K562 (cell line): Measurements from ENCODE around the gene BIRC5. TPM values are rescaled to one million over a fixed set of nuclear protein-coding genes. Genes with fewer than 3 reads are reported as not detected.

Experiments used
- E2F4 ChIP-seq: sonication (generic); formaldehyde crosslinking; IDR thresholded peaks from 2 replicates; pipeline ENCODE4 v1.8.0; 2022; ENCODE audit warnings: mild to moderate bottlenecking, low read depth, missing genetic modification reagents
- E2F6 ChIP-seq, 2 experiments: IDR thresholded peaks; 2 replicates each; pipeline ENCODE4 v1.6.1; 2011; ENCODE audit warnings: borderline replicate concordance in 1 of 2, control low read depth in 1 of 2, low read depth in 1 of 2, low read length in 1 of 2, mild to moderate bottlenecking in 1 of 2, mixed read lengths in 1 of 2, moderate library complexity in 1 of 2; ENCODE audit not compliant: insufficient read depth in 1 of 2, insufficient read length in 1 of 2, poor library complexity in 1 of 2, severe bottlenecking in 1 of 2; ENCODE audit errors: extremely low read depth in 1 of 2
- ERF ChIP-seq: fragments of 450-650 bp; formaldehyde crosslinking; IDR thresholded peaks from 2 replicates; pipeline ENCODE4 v1.4.0; 2020; ENCODE audit warnings: mild to moderate bottlenecking, mixed read lengths
- FOXP4 ChIP-seq: sonication (generic); formaldehyde crosslinking; IDR thresholded peaks from 2 replicates; pipeline ENCODE4 v1.8.0; 2022; ENCODE audit warnings: mild to moderate bottlenecking, missing genetic modification reagents, borderline replicate concordance
- GTF2B ChIP-seq: IDR thresholded peaks from 2 replicates; pipeline ENCODE4 v1.6.1; 2011; ENCODE audit not compliant: insufficient read length; ENCODE audit errors: extremely low read depth
- MAFF ChIP-seq: IDR thresholded peaks from 2 replicates; pipeline ENCODE4 v1.6.1; 2012; ENCODE audit warnings: low read length, improper control_type of control experiment
- MEF2D ChIP-seq: conservative IDR thresholded peaks from 2 replicates; pipeline ENCODE4 v1.6.1; 2016; ENCODE audit warnings: low read depth, missing genetic modification characterization, missing compliant biosample characterization
- MTA1 ChIP-seq: fragments of 450-650 bp; IDR thresholded peaks from 2 replicates; pipeline ENCODE4 v1.6.1; 2017; ENCODE audit warnings: borderline replicate concordance
- MXI1 ChIP-seq: IDR thresholded peaks from 2 replicates; pipeline ENCODE4 v1.6.1; 2011; ENCODE audit warnings: low read depth, mild to moderate bottlenecking, improper control_type of control experiment, low read length
- RBM39 ChIP-seq: fragments of 200-400 bp; formaldehyde crosslinking; optimal IDR thresholded peaks from 2 replicates; pipeline ENCODE3; 2018; ENCODE audit warnings: low read depth, low read length
- RFX5 ChIP-seq: IDR thresholded peaks from 2 replicates; pipeline ENCODE4 v1.6.1; 2011; ENCODE audit warnings: low read depth, mild to moderate bottlenecking, improper control_type of control experiment, low read length
- ZNF311 ChIP-seq: fragments of 250-450 bp; sonication (Bioruptor Pico); IDR thresholded peaks from 2 replicates; pipeline ENCODE4 v1.4.0; 2020; ENCODE audit warnings: mild to moderate bottlenecking, moderate library complexity
- ZNF707 ChIP-seq: fragments of 250-450 bp; sonication (Bioruptor Pico); conservative IDR thresholded peaks from 2 replicates; pipeline ENCODE4 v1.8.0; 2022; ENCODE audit warnings: inconsistent platforms, mild to moderate bottlenecking, moderate library complexity
- ZZZ3 ChIP-seq: fragments of 450-650 bp; IDR thresholded peaks from 2 replicates; pipeline ENCODE4 v1.6.1; 2016; ENCODE audit warnings: antibody characterized with exemption, mild to moderate bottlenecking, moderate library complexity
- polyA plus RNA-seq, 8 experiments: library from polyadenylated mRNA; depleted of rRNA in 4 of 8; stranded (reverse) in 5 of 8; unstranded in 3 of 8; fragments of >200 nt; fragmentation: Nextera tagmentation in 2 of 8; fragmentation: Illumina TruSeq in 1 of 8; extraction: Ambion mirVana in 2 of 8; extraction: Trizol in 1 of 8; gene quantifications; 2 replicates each; pipeline versions ENCODE4 v1.2.1 to v1.2.3, GENCODE V29; 2011 to 2014; ENCODE audit warnings: inconsistent platforms in 1 of 8, missing spikeins in 1 of 8
- total RNA-seq, 7 experiments: library from RNA; depleted of rRNA in 6 of 7; stranded (reverse); fragments of >200 nt in 6 of 7; fragmentation: Illumina TruSeq in 2 of 7; extraction: Trizol in 2 of 7; gene quantifications; 2 replicates each; pipeline versions ENCODE4 v1.2.1 to v1.2.3, GENCODE V29; 2011 to 2021; ENCODE audit warnings: low replicate concordance in 1 of 7
- TF ChIP-seq, protein P1 (sequence below), 3 experiments: fragments of 200-800 bp in 1 of 3; sonication (Bioruptor generic) in 1 of 3; sonication (generic) in 1 of 3; formaldehyde crosslinking in 1 of 3; IDR thresholded peaks; 2 replicates each; pipeline versions ENCODE4 v1.6.1 to v1.8.0; 2016 to 2022; ENCODE audit warnings: mild to moderate bottlenecking in 2 of 3, missing compliant biosample characterization in 2 of 3, missing genetic modification characterization in 2 of 3, missing genetic modification reagents in 1 of 3
- TF ChIP-seq, protein P2 (sequence below): fragments of 250-450 bp; sonication (Bioruptor Pico); IDR thresholded peaks from 2 replicates; pipeline ENCODE4 v1.5.0; 2021; ENCODE audit warnings: mild to moderate bottlenecking, moderate library complexity

Gene BIRC5
- total and polyA plus RNA-seq, 9 of the 15 experiments (the other 6 are each of a cell fraction or from before 2014, with no cell fraction given), result 64.4 to 140 (median 101) TPM

GRCh38 chr17:78263063-78263735 is 49.1 kb downstream of the BIRC5 start (continued):
- TF ChIP-seq E2F4 (CRISPR knock-in tag) (no peak), MAFF (no peak), FOXP4 (no peak), ZNF311 (CRISPR knock-in tag) (peak; percentile 12), GTF2B (no peak), ZNF707 (CRISPR knock-in tag) (no peak), MXI1 (no peak), RBM39 (no peak), ERF (CRISPR knock-in tag) (peak; percentile 31; the same call in 1 of the 2 replicates), E2F6 (IDR thresholded peaks at IDR 0.05; ENCODE audit: borderline replicate concordance in 1 of 2, extremely low read depth in 1 of 2, insufficient read depth in 1 of 2, insufficient read length in 1 of 2, low read depth in 1 of 2, low read length in 1 of 2, poor library complexity in 1 of 2, severe bottlenecking in 1 of 2) (peak; percentile 45 to 64), MTA1 (peak; percentile 78; the same call in 1 of the 2 replicates), ZZZ3 (no peak), RFX5 (no peak), MEF2D (tag) (peak; percentile 54; the same call in 1 of the 2 replicates)
- TF ChIP-seq, protein P1, sequence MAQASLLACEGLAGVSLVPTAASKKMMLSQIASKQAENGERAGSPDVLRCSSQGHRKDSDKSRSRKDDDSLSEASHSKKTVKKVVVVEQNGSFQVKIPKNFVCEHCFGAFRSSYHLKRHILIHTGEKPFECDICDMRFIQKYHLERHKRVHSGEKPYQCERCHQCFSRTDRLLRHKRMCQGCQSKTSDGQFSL (CRISPR knock-in tag; IDR thresholded peaks at IDR 0.05), result no peak
- TF ChIP-seq, protein P1 (tag; IDR thresholded peaks at IDR 0.05), result peak in 1 of 2 experiments; percentile 38; a peak in 1 of 4 replicates
- TF ChIP-seq, protein P2, sequence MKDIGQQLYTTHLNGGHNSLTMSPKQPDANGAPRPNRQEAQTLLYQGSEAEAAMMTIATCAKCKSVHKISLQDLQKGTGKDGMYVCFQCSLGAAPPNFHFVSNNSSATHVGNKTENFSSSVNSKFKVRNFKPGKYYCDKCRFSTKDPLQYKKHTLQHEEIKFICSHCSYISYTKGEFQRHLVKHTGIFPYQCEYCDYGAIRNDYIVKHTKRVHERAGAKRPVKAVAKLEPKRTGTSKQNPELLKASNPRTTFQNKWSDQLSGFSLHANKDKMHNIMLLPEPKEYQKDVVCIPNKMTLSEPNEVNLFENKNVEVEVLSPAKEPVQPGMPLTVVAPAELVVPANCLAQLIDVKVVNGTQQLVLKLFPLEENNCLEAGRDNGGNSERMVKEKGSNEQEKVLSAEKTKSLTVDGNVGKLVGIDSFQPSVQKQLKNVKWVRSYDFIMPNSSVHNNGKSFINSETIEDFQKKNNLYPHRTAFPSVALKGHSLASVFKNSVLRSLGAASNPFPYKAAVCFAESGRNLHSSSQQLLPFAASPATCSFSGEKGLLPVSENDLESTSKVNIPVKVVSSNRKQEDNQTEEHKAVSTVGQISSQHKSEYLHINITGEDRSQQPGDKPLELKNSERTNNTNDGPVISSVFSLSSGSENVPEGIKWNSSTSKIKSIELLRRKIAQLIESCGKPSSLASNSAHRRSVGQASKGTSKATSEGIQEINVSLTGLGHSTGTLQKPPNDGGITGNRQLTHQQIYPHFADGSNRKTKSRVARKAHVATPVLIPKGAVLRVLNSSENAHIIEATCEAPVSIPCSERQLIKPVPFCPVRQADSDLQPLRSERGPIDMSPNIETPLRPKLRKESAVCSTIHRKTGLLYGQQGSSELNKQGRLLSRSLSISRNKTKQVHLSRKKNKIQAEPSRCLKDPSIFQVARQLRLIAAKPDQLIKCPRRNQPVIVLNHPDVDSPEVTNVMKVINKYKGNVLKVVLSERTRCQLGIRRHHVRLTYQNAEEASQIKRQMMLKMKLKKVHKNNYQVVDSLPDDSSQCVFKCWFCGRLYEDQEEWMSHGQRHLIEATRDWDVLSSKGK (CRISPR knock-in tag), result no peak
